HL-60 (cell line): Measurements from ENCODE around the gene ZGPAT.

Source experiments
- DNase-seq, 2 experiments: peaks; one replicate each; pipeline ENCODE4 v3.0.0-alpha.2; 2010 to 2020; ENCODE audit warnings: low read depth in 1 of 2, low spot score in 1 of 2
- H3K27ac ChIP-seq: fragments of 250-450 bp; sonication (Bioruptor Pico); replicated peaks from 2 replicates; pipeline ENCODE4 v1.5.1; 2020; ENCODE audit warnings: mild to moderate bottlenecking, moderate library complexity
- H3K27me3 ChIP-seq: fragments of 250-450 bp; sonication (Bioruptor Pico); 2 replicates; pipeline ENCODE4 v1.5.1; 2021; ENCODE audit warnings: mild to moderate bottlenecking, moderate library complexity; ENCODE audit not compliant: insufficient read depth, poor library complexity, severe bottlenecking
- H3K4me3 ChIP-seq: replicated peaks from 2 replicates; pipeline ENCODE4 v1.5.1; 2011; ENCODE audit warnings: mild to moderate bottlenecking, control low read depth, low read length; ENCODE audit not compliant: insufficient read depth
- GABPA ChIP-seq: IDR thresholded peaks from 2 replicates; pipeline ENCODE4 v1.6.1; 2012; ENCODE audit warnings: low read depth
- POLR2AphosphoS5 ChIP-seq: IDR thresholded peaks from 2 replicates; pipeline ENCODE4 v1.6.1; 2012; ENCODE audit warnings: low read depth
- SPI1 ChIP-seq: IDR thresholded peaks from 2 replicates; pipeline ENCODE4 v1.6.1; 2012; ENCODE audit warnings: low read depth, mild to moderate bottlenecking, borderline replicate concordance
- TF ChIP-seq, protein P1 (sequence below): IDR thresholded peaks from one replicate; pipeline ENCODE4 v1.5.1; 2011; ENCODE audit warnings: low read length, control low read depth, inconsistent platforms; ENCODE audit not compliant: insufficient read depth
- TF ChIP-seq, protein P2 (sequence below): IDR thresholded peaks from 2 replicates; pipeline ENCODE4 v1.6.1; 2012; ENCODE audit warnings: low read depth; ENCODE audit not compliant: insufficient replicate concordance

Gene ZGPAT

DNA sequence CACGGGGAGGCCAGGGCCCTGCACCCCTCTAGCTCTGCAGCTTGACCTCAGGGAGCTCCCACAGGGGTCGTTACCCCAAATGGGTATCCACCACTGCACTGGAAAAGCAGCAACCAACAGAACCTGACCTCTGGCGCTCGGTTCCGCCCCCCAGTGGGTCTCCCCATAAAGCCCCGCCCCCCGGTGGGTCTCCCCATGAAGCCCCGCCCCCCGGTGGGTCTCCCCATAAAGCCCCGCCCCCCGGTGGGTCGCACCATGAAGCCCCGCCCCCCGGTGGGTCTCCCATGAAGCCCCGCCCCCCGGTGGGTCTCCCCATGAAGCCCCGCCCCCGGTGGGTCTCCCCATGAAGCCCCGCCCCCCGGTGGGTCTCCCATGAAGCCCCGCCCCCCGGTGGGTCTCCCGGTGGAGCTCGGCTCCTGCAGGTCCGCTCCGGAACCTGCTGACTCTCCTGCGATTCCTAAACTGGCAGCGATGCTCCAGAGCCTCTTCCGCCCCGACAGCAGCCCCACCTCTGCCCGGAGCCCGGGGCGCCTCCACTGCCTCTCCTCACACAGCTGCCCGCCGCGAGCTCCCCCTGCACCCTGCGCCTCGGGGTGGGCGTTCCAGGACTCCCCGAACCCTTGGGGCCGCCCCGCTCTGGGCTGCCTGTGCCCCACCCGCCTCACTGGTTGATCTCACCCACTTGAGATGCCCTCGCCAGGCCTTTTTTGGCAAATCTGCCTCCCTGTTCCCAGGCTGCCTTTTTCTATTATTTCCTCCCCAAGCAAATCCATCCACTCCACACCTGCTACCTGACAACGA, 43.8 kb downstream of the ZGPAT start:
- DNase-seq: no peak
- Histone ChIP-seq H3K4me3 (no peak overlapping the region), H3K27me3 (peaks cover 2% of the 10 kb centered on the region), H3K27ac (no peak overlapping the region)
- no peak for TF ChIP-seq SPI1
- TF ChIP-seq, protein P1, sequence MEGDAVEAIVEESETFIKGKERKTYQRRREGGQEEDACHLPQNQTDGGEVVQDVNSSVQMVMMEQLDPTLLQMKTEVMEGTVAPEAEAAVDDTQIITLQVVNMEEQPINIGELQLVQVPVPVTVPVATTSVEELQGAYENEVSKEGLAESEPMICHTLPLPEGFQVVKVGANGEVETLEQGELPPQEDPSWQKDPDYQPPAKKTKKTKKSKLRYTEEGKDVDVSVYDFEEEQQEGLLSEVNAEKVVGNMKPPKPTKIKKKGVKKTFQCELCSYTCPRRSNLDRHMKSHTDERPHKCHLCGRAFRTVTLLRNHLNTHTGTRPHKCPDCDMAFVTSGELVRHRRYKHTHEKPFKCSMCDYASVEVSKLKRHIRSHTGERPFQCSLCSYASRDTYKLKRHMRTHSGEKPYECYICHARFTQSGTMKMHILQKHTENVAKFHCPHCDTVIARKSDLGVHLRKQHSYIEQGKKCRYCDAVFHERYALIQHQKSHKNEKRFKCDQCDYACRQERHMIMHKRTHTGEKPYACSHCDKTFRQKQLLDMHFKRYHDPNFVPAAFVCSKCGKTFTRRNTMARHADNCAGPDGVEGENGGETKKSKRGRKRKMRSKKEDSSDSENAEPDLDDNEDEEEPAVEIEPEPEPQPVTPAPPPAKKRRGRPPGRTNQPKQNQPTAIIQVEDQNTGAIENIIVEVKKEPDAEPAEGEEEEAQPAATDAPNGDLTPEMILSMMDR: no peak
- no peak for TF ChIP-seq GABPA
- TF ChIP-seq POLR2AphosphoS5: no peak
- TF ChIP-seq, protein P2, sequence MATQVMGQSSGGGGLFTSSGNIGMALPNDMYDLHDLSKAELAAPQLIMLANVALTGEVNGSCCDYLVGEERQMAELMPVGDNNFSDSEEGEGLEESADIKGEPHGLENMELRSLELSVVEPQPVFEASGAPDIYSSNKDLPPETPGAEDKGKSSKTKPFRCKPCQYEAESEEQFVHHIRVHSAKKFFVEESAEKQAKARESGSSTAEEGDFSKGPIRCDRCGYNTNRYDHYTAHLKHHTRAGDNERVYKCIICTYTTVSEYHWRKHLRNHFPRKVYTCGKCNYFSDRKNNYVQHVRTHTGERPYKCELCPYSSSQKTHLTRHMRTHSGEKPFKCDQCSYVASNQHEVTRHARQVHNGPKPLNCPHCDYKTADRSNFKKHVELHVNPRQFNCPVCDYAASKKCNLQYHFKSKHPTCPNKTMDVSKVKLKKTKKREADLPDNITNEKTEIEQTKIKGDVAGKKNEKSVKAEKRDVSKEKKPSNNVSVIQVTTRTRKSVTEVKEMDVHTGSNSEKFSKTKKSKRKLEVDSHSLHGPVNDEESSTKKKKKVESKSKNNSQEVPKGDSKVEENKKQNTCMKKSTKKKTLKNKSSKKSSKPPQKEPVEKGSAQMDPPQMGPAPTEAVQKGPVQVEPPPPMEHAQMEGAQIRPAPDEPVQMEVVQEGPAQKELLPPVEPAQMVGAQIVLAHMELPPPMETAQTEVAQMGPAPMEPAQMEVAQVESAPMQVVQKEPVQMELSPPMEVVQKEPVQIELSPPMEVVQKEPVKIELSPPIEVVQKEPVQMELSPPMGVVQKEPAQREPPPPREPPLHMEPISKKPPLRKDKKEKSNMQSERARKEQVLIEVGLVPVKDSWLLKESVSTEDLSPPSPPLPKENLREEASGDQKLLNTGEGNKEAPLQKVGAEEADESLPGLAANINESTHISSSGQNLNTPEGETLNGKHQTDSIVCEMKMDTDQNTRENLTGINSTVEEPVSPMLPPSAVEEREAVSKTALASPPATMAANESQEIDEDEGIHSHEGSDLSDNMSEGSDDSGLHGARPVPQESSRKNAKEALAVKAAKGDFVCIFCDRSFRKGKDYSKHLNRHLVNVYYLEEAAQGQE: no peak

DNA sequence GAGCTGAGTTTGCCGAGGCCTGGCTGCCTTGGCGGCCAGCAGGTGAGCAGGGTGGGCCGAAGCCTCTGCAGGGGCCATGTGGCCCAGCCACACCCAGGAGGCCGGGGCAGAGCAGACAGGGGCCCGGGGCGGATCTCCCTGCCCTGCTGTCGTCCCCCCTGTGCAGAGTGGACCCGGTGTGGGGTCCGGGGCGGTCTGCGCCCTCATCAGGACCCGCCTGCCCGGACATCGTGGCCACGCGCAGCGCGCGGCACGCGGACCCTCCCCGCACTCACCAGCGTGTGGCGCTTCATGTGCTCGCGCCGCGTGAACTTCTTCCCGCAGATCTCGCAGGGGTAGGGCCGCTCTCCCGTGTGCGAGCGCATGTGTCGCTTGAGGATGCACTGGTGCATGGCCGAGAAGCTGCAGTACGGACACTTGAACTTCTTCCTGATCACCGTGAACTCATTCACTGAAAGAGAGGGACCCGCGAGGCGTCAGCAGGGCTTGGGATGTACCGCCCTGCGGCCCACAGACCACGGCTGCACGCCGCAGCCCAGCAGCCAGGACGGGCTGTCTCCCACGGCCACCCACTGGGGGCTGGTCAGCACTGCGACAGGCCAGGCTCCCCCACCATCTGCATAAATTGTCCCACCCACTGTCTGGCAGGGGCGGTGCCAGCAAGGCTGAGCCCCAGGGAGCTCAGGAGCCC, 44.7 kb downstream of the ZGPAT start:
- TF ChIP-seq, protein P1: no peak
- no peak for TF ChIP-seq GABPA
- TF ChIP-seq, protein P2: no peak
- no peak for TF ChIP-seq SPI1
- TF ChIP-seq POLR2AphosphoS5: no peak
- no peak for DNase-seq
- Histone ChIP-seq H3K27ac (no peak overlapping the region), H3K4me3 (no peak overlapping the region), H3K27me3 (peaks cover 2% of the 10 kb centered on the region)

DNA sequence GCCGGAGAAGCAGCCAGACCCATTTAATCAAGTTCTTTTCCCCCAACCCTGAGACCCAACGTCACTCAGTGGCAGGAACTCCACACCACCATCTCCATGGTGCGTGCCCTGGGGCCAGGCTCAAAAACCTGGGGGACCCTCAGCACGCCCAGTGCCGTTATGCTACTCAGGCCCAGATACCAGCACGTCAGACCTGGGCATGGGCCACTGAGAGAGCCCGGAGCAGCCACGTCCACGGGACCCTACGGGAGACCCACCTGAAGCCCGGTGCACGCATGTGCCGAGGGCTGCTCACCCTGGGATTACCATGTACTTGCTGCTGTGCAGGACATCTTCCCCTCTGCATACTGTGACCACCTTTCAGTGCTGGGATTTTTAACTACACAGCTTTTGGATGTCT, 45.5 kb downstream of the ZGPAT start:
- H3K4me3 ChIP-seq: no peak overlapping the region
- TF ChIP-seq, protein P1: no peak
- no peak for TF ChIP-seq POLR2AphosphoS5
- TF ChIP-seq SPI1: no peak
- no peak for TF ChIP-seq GABPA
- H3K27me3 ChIP-seq: peaks cover 2% of the 10 kb centered on the region
- DNase-seq: no peak
- no peak overlapping the region for H3K27ac ChIP-seq
